Measurements from ENCODE around the gene PANX2.

GRCh38 chr22:50171319-50171964 lies 911 bp downstream of the PANX2 start:
- no peak for TF ChIP-seq CTCF (IDR thresholded peaks at IDR 0.05)
- TF ChIP-seq POLR2A (IDR thresholded peaks at IDR 0.05), result no peak
- no peak for TF ChIP-seq EP300 (IDR thresholded peaks at IDR 0.05)

Data from sigmoid colon (tissue), 4 donors.